GM21723 (cell line): ENCODE measurements around the gene CAMSAP2.
"Not testable (repeated sequence)": the region's sequence is repeated elsewhere in the genome, so short reads cannot be mapped to it uniquely, and the experiment has no call there.

ENCODE experiments used
- ATAC-seq: cut with Tn5 transposase; IDR thresholded peaks from one replicate; pipeline ENCODE4 v1.9.1; 2021; ENCODE audit warnings: mild to moderate bottlenecking, moderate library complexity; ENCODE audit not compliant: unreplicated experiment

The CAMSAP2 gene

DNA sequence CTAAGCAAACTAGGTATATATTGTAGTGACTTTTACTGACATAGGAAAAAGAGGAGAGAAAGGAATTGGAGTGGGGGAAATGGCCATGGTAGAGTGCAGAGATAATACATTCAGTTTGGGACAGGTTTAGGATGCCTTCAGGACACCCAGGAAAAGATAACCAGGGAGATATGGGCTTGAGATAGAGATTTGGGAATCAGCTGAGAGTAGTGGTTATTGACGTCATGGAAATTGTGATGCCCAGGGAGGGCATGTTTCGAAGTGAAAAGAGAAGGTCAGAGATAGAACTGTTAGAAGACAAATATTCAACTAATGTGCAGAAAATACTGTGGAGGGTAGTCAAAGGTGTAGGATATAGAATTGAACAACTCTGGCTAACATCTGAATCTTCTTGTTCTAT, 40.6 kb downstream of the CAMSAP2 start:
- no peak for ATAC-seq

DNA sequence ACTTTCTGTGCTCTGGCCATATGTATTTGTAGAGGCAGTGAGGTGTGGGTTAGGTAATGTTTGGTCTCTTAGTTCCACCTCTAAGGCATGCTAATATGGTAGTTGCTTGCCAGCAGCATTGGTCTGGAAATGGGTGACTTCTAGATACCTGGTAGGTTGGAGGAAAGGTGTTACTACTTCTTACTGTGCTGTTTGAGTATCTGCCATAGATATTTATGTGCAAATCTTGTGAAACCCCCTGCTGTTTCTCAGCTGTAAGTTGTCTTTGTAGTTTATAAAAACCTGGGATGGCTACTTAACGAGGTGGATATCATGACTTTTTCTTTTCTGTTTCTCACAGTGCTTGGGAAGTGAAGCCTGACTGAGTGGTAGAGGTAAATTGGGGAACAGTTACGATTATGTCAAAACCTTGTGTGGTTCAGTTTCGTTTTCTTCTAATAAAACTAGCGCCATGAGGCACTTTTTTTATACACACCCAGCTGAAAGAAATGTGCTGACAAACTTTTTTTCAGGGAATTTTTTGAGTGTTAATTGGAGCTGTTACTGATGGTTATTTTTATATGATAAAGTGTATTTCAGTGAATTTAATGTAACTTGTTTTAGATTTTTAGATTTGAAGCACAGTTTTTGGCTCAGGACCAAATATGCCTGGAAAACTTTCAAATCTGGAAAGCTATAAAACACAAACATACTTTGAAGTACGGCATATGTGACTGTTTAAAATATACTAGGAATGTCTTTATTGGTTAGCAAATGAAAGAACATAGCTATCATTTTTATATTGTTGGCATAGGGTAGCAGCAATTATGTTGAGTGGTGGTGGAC, 42.1 kb downstream of the CAMSAP2 start:
- ATAC-seq, result peak; percentile 61

DNA sequence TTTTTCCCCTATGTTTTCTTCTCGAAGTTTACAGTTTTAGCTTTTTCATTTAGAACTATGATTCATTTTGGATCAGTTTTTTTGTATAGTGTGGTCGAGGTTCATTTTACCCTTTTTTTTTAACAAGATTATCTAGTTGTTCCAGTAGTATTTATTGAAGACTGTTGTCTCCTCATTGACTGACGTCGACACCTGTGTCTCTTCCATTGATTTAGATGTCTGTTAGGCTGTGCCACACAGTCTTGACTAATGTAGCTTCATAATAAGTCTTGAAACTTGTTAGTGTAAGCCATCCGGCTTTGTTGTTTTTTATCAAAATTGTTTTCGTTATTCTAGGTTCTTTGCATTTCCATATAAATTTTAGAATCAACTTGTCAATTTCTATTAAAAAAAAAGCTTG, 45.2 kb downstream of the CAMSAP2 start:
- no peak for ATAC-seq

DNA sequence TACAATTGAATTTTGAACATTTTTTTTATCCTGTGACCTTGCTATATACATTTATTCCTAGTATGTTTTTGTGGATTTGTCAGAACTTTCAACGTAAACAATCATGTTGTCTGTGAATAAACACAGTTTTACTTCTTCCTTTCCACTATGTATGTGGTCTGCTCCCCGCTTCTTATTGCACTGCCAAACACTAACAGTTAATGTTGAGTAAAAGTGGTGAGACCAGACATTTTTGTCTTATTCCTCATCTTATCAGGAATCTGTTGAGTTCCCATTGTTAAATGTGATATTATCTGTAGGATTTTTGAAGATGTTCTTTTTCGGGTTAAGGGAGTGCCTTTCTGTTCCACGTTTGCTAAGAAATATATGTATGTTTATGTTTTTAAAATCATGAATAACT, 45.9 kb downstream of the CAMSAP2 start:
- no peak for ATAC-seq

DNA sequence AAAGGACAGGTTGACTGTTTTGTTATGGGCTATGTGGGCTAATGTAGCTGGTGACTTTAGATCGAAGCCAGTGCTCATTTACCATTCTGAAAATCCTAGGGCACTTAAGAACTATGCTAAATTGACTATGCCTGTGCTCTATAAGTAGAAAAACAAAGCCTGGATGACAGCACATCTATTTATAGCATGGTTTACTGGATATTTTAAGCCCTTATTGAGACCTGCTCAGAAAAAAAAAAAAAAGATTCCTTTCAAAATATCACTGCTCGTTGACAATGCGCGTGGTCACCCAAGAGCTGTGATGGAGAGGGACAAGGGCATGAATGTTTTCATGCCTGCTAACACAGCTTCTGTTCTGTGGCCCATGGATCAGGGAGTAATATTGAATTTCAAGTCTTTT, 48.1 kb downstream of the CAMSAP2 start:
- no peak for ATAC-seq

DNA sequence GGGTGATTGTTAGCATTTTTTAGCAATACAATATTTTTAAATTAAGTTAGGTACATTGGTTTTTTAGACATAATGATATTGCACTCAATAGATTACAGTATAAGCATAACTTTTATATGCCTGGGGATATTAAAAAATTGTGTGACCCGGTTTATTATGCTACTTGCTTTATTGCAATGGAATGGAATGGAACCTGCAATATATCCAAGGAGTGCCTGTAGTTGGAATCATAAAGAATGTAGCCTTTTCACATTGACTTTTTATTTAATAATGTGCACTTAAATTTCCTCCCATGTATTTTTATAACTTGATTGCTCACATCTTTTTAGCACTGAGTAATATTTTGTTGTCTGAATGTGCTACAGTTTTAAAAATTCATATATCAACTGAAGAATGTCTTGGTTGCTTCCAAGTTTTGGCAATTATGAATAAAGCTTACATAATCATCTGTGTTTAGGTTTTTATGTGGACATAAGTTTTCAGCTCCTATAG, 49.2 kb downstream of the CAMSAP2 start:
- no peak for ATAC-seq

DNA sequence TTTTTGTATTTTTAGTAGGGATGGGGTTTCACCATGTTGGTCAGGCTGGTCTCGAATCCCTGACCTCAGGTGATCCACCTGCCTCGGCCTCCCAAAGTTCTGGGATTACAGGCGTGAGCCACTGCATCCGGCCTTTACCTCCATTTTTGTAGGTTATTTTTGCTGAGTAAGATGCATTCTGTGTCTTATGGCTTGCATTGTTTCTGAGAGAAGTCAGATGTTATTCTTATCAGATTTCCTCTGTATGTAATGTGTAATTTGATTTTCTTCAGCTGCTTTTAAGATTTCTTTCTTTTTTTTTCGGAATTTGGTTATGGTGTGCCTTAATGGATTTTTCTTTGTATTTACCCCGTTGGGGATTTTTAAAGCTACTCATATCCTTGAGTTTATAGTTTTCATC, 52.3 kb downstream of the CAMSAP2 start:
- not testable (repeated sequence) for ATAC-seq

DNA sequence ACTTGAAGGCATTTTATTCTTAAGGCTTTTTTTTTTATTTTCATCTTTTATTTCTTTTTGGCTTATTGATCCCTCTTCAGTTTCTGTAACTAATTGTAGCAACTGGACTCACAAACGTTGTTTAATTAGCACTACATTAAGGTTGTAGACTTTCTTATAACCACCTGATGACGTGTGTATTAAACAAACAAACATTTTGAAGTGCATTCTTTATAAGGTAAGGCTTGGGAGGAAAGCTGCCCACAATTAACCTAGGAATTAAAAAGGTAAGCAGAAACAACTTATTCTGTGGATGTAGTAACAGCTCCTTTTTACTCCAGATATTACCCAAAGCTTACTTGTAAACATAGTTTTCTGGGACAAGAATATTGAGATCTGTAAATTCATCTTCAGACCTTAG, 55.0 kb downstream of the CAMSAP2 start:
- ATAC-seq, result no peak

DNA sequence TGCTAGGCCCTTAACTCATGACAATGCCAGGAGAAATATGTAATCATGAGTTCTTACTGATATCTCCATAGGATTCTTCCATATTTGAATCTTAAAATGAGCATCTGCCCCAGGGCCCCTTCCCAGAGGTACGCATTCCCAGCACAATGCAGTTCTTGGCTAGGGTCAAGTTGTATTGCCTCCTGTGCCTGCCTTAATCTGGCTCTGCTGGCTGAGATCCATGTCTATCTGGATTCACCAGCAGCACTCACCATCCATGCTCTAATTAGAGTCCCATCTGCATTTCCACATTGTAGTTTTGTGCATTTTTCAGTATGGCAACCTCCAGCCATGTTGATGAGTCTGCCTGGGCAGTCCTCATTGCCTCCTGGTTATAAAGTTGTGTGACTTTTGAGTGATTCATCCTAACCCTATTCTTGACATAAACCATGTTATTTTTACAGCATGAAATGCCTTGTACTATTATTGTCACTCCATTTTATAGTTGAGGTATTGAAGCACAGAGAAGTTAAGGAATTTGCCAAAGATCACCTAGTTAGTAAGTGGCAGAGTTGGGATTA, 55.9 kb downstream of the CAMSAP2 start:
- ATAC-seq, result no peak

DNA sequence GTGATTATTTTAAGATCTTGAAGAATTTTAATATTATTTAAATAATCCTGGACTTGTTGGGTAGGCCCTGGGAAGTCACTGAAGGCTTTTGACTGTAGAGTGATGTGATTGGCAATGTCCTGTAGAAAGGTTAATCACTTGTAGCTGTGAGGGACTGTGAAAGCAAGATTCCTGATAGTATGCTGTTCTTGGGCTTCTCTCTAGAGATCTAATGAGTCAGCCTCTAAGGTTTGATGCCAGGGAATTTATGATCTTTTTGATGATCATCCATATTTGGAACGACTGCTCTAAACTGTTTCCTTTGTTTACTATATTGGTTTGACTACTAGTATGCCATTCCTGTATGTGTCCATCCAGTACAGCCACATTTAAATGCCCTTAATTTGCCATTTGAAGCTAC, 56.5 kb downstream of the CAMSAP2 start:
- no peak for ATAC-seq

DNA sequence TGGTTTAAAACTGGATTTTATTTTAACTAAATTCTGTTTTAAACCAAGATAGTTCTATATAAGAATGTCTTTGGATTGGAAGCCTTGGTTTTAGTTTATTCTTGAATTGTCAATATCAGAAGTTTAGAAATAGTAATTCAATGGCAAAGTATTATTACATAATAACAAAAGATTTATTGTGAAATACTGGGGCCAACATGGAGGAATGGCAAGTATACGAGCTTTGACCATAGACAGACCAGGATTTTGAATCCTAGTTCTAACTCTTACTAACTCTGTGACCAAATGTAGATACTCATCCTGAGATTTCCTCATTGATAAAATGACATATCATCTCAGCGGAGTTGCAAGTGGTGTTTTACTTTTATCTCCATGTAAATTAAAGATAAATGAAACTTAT, 63.3 kb downstream of the CAMSAP2 start:
- no peak for ATAC-seq

DNA sequence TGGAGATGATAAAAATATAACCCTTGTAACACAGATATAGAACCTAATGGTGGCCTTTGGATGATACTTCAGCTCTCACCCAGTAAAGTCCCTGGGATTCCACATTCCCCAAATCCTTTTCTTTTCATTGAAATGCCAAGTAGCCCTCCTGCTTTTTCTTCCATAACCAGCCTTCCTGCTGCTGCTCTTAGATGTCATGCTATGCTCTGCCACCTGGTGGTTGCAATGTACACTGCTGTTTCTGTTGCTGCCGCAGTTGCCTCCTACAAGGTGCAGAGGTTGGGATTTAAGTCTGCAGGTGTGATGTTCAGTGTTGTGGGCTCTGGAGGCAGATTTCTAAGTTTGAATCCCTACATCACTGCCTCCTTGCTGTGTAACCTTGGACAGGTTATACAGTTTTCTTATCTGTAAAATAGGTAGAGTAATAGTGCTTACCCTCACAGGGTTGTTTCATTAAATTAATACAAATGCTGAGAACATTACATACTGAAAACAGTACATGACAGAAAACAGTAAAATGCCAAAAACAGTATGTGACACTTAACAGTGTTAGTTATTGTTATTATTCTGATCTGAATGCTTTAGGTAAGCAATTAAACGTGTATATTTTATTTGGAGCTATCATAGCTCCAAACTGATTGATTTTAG, 64.3 kb downstream of the CAMSAP2 start:
- peak; percentile 92 for ATAC-seq

DNA sequence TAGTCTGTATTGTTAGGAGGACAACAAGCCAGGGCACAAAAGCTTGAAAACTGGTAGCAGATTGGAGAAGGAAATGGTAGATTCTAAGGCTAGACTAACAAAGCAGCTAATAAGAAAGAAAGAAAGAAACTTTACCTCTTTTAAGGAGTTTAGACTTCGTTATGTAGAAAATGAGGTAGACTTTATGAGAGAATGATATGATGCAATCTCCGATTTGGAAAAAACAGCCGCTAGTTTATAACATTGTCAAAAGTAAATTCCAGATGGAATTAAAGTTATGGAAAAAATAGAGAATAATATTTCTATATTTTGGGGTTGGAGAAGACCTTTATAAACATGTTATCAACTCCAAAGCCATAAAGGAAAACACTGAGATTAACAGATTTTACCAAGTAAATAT, 67.0 kb downstream of the CAMSAP2 start:
- no peak for ATAC-seq

DNA sequence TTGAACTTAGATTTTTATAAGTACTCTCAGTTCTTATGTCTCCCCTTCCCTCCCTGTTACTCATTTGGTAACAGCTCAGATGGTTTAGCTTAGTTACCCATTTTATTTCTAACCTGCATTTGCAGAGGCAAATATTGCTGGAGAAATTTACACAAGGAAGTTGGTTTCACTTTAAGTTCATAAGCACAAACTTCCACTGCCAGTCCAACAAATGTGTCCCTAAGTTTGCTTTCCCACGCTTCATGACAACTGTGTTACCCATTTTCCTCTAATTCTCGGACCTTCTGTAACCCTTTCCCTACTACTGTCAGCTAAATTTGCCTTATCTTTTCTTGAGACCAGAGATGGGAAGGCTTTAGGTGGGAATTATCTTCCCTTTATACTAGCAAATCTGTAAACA, 70.2 kb downstream of the CAMSAP2 start:
- ATAC-seq, result no peak

DNA sequence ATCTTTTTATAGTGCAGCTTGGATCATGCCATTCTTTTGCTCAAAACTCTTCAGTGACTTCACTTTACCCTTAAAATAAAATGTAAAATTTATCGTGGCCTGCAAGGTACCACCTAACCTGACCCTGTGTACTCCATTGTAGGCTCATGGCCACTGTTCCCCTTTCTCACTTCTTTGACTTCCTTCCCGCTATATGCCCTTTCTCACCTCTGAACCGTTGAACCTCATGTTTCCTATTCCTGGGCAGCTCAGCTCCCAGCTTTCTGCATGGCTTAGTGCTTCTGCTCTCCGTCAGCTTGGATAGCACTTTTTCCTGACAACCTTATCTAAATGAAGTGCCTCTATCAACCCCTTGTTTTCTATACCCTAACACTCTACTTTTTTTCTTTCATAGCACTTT, 73.0 kb downstream of the CAMSAP2 start:
- ATAC-seq, result no peak

DNA sequence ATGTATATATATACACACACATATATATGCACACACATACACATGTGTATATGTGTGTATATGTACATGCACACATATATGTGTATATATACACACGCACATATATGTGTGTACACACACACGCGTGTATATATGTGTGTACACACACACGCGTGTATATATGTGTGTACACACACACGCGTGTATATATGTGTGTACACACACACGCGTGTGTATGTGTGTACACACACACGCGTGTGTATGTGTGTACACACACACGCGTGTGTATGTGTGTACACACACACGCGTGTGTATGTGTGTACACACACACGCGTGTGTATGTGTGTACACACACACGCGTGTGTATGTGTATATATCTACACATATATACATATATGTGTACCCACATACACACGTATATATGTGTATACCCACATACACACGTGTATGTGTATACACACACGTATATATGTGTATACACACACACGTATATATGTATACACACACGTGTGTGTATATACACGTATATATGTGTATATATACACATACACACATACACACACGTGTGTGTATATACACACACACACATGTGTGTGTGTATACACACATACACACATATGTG, 78.0 kb downstream of the CAMSAP2 start:
- not testable (repeated sequence) for ATAC-seq

DNA sequence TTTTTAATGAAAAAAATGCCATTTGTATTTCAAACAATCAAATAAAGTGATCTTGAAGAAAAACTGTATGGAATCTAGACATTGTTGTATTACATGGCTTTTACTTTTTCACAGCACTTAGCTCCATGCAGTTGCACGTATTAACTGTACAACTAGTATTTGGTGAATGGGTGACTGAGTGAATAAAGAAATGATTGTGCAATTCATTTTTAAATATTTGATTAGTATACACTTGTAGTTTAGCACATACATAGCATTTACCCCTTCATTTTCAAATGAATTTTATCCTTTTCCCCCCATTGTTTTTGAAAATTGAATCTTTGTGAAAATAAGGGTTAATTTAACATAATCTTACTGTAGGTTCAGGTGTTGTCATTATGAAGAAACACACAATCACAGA, 79.6 kb downstream of the CAMSAP2 start:
- no peak for ATAC-seq

DNA sequence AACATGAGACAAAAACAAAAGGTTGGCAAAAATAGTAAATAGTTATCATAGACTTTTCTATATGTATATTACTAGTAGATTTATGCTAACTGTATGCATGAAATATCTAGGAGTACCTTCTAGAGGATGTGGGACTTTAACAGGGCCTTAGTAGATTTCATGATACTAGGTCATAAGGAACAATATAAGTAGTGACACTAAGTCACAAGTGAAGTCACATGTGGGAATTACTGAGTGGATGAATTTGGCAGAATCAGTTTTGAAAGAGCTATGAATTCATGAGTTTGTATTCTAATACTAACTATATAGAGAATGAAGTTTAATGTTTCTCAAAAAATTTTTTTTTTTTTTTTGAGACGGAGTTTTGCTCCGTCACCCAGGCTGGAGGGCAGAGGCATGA, 81.0 kb downstream of the CAMSAP2 start:
- no peak for ATAC-seq

DNA sequence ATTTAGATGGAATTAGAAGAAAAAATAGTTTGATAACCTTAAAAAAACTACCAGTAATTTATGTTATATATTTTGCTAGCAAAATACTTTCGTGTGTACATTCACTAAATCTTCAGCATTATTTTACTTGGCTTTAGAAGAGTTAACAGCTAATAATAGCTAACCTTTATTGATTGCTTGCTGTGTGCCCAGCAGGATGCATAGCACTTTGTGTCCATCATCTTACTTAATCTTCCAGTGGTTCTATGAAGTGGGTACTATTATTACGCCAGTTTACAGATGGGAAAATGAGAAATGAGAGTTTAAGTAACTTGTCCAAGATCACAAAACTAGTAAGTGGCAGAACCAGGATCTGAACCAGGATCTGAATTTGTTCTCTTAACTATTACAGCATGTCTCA, 92.4 kb downstream of the CAMSAP2 start:
- ATAC-seq, result no peak

DNA sequence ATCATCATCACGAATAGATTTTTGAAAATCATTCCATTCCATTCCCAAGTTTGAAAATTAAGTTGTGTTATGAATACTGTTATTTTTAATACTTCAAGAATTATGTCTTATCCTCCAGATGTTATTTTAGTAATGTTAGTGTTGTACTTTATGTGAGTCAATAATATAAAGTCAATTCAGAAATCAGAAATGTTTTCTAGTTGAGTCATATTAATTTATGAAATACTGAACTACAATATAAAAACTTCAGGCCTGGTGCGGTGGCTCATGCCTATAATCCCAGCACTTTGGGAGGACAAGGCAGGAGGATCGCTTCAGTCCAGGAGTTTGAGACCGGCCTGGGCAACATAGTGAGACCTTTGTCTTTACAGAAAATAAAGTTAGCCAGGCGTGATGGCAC, 95.7 kb downstream of the CAMSAP2 start:
- ATAC-seq, result no peak

DNA sequence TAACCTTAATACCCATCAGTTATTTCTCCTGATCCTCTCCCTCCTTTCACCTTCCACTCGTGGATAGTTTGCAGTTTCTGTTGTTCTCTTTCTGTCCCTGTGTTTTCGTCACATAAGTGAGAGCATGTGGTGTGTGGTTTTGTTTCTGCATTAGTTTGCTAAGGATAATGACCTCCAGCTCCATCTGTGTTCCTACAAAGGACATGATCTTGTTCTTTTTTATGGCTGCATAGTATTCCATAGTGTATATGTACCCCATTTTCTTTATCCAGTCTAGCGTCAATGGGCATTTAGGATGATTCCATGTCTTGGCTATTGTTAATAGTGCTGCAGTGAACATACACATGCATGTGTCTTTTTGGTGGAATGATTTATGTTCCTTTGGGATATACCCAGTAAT, 97.5 kb downstream of the CAMSAP2 start:
- ATAC-seq, result no peak
